Activated CD4-positive, alpha-beta memory T cell treated with anti-CD3 and anti-CD28 coated beads for 36 hours (primary cell): Measurements from ENCODE around the gene SEBOX. TPM values are rescaled to one million over a fixed set of nuclear protein-coding genes. Genes with fewer than 3 reads are reported as not detected.

Source experiments
- CTCF ChIA-PET: fragments of 350-600 bp; sonication (Branson Sonifier 250); formaldehyde crosslinking; loops from one replicate; lab custom pipeline; 2021; ENCODE audit warnings: antibody characterized with exemption, inconsistent platforms; lab: Charles Lee
- POLR2A ChIA-PET: fragments of 350-600 bp; sonication (Branson Sonifier 250); formaldehyde crosslinking; loops from one replicate; lab custom pipeline; 2021; ENCODE audit warnings: antibody characterized with exemption; lab: Charles Lee
- DNase-seq: peaks from one replicate; pipeline ENCODE4 v3.0.0-alpha.2; 2020
- H3K27ac Mint-ChIP-seq: one replicate; pipeline ENCODE4 v1.8.0; 2021; ENCODE audit warnings: mixed read lengths
- H3K27me3 Mint-ChIP-seq: one replicate; pipeline ENCODE4 v1.8.0; 2021; ENCODE audit warnings: mixed read lengths
- H3K36me3 Mint-ChIP-seq: one replicate; pipeline ENCODE4 v1.8.0; 2021; ENCODE audit warnings: mixed read lengths
- H3K4me1 Mint-ChIP-seq: one replicate; pipeline ENCODE4 v1.8.0; 2021; ENCODE audit warnings: low read depth, mixed read lengths
- H3K4me3 Mint-ChIP-seq: one replicate; pipeline ENCODE4 v1.8.0; 2021; ENCODE audit warnings: mild to moderate bottlenecking, mixed read lengths
- H3K9me3 Mint-ChIP-seq: one replicate; pipeline ENCODE4 v1.8.0; 2021; ENCODE audit warnings: mixed read lengths
- intact Hi-C: fragments of 100-400 bp; cut with micrococcal nuclease; formaldehyde crosslinking; loops from one replicate; pipeline ENCODE4 v1.15.1; 2023
- total RNA-seq, 2 experiments: library from RNA; stranded (reverse); gene quantifications; one replicate each; pipeline ENCODE4 v1.2.3, GENCODE V29; 2021

Gene SEBOX
- total RNA-seq, 2 experiments from 2014 or later, result not detected

DNA sequence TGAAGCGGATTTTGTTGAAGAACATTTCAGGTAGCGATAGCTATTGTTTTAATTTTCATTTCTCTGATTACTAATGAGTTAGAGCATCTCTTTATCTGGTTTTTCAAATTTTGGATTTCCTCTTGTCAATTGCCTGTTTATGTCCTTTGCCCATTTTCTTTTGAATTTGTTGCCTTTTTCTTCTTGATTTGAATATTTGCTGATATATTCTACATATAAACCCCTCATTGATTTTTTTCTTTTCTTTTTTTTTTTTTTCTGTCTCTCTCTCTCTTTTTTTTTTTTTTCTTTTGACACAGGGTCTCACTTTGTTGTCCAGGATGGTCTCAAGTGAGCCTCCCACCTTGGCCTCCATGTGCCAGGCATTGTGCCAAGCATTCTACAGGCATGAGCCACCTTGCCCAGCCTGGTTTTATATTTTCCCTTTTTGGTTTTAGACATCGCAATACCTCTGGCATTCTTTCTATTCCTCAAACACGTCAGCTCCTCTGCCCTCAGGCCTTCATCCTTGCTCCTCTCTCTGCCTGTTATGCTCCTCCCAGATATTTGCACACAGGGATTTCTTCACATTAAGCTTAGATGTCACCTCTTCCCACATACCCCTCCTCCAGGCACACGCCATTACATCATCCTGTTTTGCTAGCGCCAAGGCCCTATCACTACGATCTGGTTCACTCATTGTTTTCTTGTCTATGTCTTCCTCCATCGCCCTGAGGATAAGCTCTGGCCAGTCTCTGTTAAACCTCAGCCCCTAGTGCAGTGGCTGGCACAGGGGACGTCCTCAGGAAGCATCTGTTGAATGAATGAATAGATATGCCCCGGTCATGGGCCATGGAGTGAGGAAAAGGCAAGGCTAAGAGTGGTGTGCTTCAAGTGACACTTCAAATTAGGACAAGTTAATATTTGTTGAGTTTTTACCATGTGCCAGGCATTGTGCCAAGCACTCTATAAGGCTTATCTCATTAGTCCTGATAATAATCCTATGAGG is 15.1 kb upstream of the SEBOX start:
- H3K27me3 Mint-ChIP-seq, result no peaks in the 10 kb centered on the region
- H3K4me3 Mint-ChIP-seq, result no peak overlapping the region
- H3K4me1 Mint-ChIP-seq, result peaks cover 14% of the 10 kb centered on the region
- POLR2A ChIA-PET, result no interaction called here
- intact Hi-C loops, result loop anchor here (10.0 kb wide), 1 partner anchor 165 kb away; no protein-coding TSS in a partner anchor
- CTCF ChIA-PET, result interaction anchor here (1.0 kb wide), 1 partner anchor 11 kb away, joined by 4 read pairs; no protein-coding TSS in a partner anchor
- peaks cover 4% of the 10 kb centered on the region for H3K36me3 Mint-ChIP-seq
- H3K27ac Mint-ChIP-seq, result no peak overlapping the region
- H3K9me3 Mint-ChIP-seq, result no peaks in the 10 kb centered on the region
- DNase-seq, result no peak

- H3K27ac Mint-ChIP-seq, result peak overlapping the region; percentile 58
- intact Hi-C loops, result no loop called here
- H3K36me3 Mint-ChIP-seq, result no peaks in the 10 kb centered on the region
- no peaks in the 10 kb centered on the region for H3K9me3 Mint-ChIP-seq
- H3K4me1 Mint-ChIP-seq, result peaks cover 16% of the 10 kb centered on the region
- ChIA-PET POLR2A (interaction anchor here (1.7 to 3.0 kb wide), 2 partner anchors 12 to 28 kb away, joined by 3 to 15 read pairs; no protein-coding TSS in a partner anchor), CTCF (interaction anchor here (1.5 kb wide), 1 partner anchor 44 kb away, joined by 3 read pairs; no protein-coding TSS in a partner anchor)
- DNase-seq, result no peak
- H3K4me3 Mint-ChIP-seq, result peak overlapping the region; percentile 80
- H3K27me3 Mint-ChIP-seq, result no peaks in the 10 kb centered on the region
Observed at GRCh38 chr17:28372945-28373274, 7.9 kb upstream of the SEBOX start.

- Mint-ChIP-seq H3K27me3 (no peaks in the 10 kb centered on the region), H3K9me3 (no peaks in the 10 kb centered on the region), H3K27ac (peak overlapping the region; percentile 58), H3K4me1 (peaks cover 16% of the 10 kb centered on the region), H3K4me3 (peak overlapping the region; percentile 80), H3K36me3 (no peaks in the 10 kb centered on the region)
- DNase-seq, result peak; percentile 47
- intact Hi-C loops, result no loop called here
- POLR2A ChIA-PET, result interaction anchor here (1.7 to 3.0 kb wide), 4 partner anchors 12 to 37 kb away, joined by 3 to 15 read pairs (median 10); partner anchors contain the start of genes IFT20, POLDIP2 and TNFAIP1
- CTCF ChIA-PET, result interaction anchor here (1.4 to 1.5 kb wide), 2 partner anchors 11 to 44 kb away, joined by 3 to 4 read pairs; no protein-coding TSS in a partner anchor
Observed at GRCh38 chr17:28372203-28372944, 7.4 kb upstream of the SEBOX start.

DNA sequence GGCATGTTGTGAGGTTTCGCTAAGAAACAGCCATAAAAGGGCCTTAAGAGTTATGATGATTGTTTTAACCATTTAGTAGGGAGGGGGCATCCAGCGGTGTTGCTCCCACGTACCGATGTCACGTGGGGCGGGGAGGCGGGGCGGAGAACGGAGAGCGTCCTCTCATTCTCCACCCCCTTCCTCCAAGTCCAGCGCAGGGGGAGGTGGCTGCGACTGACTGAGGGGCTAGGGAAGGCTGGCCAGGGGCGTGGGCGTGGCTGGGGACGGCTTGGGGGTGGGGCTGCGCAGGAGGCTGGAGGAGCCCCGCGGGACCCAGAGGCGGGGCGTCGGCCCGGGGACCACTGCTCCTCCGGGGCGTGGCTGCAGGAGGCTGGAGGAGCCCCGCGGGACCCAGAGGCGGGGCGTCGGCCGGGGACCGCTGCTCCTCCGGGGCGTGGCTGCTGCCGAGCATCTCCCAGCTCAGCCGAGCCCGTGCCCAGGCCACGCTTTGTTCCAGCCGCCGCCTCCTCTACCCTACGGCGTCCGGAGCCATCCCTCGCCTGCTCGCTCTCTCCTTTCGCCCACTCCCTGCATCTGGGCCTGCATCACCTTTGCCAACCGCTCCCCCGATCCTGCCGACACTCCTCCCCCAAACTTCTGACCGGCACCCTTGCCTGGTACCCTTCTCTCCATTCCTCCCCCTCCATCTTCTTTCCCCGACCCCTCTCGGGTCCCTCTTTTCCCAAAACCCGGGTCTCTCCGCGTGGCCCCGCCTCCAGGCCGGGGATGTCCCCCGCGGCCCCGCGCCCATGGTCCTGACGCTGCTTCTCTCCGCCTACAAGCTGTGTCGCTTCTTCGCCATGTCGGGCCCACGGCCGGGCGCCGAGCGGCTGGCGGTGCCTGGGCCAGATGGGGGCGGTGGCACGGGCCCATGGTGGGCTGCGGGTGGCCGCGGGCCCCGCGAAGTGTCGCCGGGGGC is 6.5 kb upstream of the SEBOX start, which contains the start of gene SARM1:
Gene SARM1, plus strand, starts transcription at position 450 of the 958 bp plus-strand sequence. Its CDS starts 339 bp downstream, at position 789.
- POLR2A ChIA-PET, result interaction anchor here (1.2 to 3.0 kb wide), 5 partner anchors 13 to 200 kb away, joined by 3 to 15 read pairs (median 8); partner anchors contain the start of genes IFT20, PIGS, POLDIP2 and TNFAIP1
- intact Hi-C loops, result loop anchor here (1.0 kb wide), 3 partner anchors 14 to 52 kb away; partner anchors contain the start of genes IFT20, POLDIP2, TMEM97 and TNFAIP1
- Mint-ChIP-seq H3K36me3 (no peaks in the 10 kb centered on the region), H3K4me1 (peaks cover 16% of the 10 kb centered on the region), H3K4me3 (peak within 1 kb of the TSS; percentile 86), H3K27ac (peak within 1 kb of the TSS; percentile 79), H3K27me3 (no peaks in the 10 kb centered on the region), H3K9me3 (no peaks in the 10 kb centered on the region)
- peak; percentile 93 for DNase-seq
- CTCF ChIA-PET, result interaction anchor here (0.6 to 1.4 kb wide), 3 partner anchors 11 to 45 kb away, joined by 3 to 4 read pairs (median 4); no protein-coding TSS in a partner anchor

DNA sequence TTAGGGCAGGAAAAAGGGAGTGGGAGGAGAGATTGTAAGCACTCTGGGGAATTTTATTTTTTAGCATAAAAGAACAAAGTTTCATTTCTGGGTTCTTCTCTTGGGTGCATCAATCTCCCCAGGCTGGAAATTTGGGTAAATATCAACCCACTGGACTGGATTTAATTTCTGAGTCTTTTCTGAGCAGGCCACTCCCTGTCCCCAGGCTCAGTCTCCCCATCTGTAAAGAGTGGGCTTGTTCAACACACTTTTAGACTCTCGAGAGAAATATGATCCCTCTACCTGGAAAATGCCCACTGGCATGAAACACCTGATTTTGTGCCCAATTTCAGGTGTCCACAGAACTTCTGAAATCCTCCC is 5.7 kb upstream of the SEBOX start:
- POLR2A ChIA-PET, result interaction anchor here (1.2 to 2.6 kb wide), 3 partner anchors 13 to 201 kb away, joined by 4 to 12 read pairs (median 8); partner anchors contain the start of genes IFT20, PIGS, POLDIP2 and TNFAIP1
- peak overlapping the region; percentile 79 for H3K4me3 Mint-ChIP-seq
- DNase-seq, result no peak
- no peaks in the 10 kb centered on the region for H3K36me3 Mint-ChIP-seq
- CTCF ChIA-PET, result interaction anchor here (0.8 to 1.2 kb wide), 2 partner anchors 46 to 137 kb away, joined by 3 to 4 read pairs; no protein-coding TSS in a partner anchor
- H3K27me3 Mint-ChIP-seq, result no peaks in the 10 kb centered on the region
- no peak overlapping the region for H3K27ac Mint-ChIP-seq
- intact Hi-C loops, result loop anchor here (1.0 kb wide), 3 partner anchors 13 to 51 kb away; partner anchors contain the start of genes IFT20, POLDIP2, TMEM97 and TNFAIP1
- peaks cover 16% of the 10 kb centered on the region for H3K4me1 Mint-ChIP-seq
- no peaks in the 10 kb centered on the region for H3K9me3 Mint-ChIP-seq

GRCh38 chr17:28370035-28370743 is 5.2 kb upstream of the SEBOX start, which contains the start of gene VTN:
TSS of gene VTN (minus strand) at chr17:28370307. CDS start at chr17:28370203, 104 bp downstream.
- Mint-ChIP-seq H3K9me3 (no peaks in the 10 kb centered on the region), H3K4me1 (peaks cover 16% of the 10 kb centered on the region), H3K4me3 (peak within 1 kb of the TSS; percentile 79), H3K36me3 (no peaks in the 10 kb centered on the region), H3K27ac (peak within 1 kb of the TSS; percentile 78), H3K27me3 (no peaks in the 10 kb centered on the region)
- intact Hi-C loops, result no loop called here
- CTCF ChIA-PET, result interaction anchor here (0.8 to 1.2 kb wide), 2 partner anchors 47 to 136 kb away, joined by 3 to 4 read pairs; no protein-coding TSS in a partner anchor
- POLR2A ChIA-PET, result interaction anchor here (1.2 to 2.6 kb wide), 3 partner anchors 13 to 201 kb away, joined by 4 to 12 read pairs (median 8); partner anchors contain the start of genes IFT20, PIGS, POLDIP2 and TNFAIP1
- DNase-seq, result no peak

DNA sequence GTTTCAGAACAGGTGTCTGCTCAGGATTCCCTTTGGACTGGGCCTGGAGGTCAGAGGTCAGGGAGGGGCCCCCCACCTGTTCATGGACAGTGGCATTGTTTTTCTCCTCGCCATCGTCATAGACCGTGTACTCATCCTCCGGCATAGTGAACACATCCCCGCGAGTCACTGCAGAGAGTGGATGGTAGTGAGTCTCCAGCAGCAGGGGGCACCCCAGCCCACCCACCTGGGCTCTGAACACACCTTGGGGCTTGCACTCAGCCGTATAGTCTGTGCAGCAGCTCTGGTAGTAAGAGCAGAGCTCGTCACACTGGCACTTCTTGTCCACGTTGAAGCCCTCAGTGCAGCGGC is 4.7 kb upstream of the SEBOX start:
- Mint-ChIP-seq H3K9me3 (no peaks in the 10 kb centered on the region), H3K4me3 (no peak overlapping the region), H3K4me1 (peaks cover 16% of the 10 kb centered on the region), H3K27me3 (no peaks in the 10 kb centered on the region), H3K36me3 (no peaks in the 10 kb centered on the region), H3K27ac (no peak overlapping the region)
- CTCF ChIA-PET, result interaction anchor here (1.2 kb wide), 1 partner anchor 135 kb away, joined by 3 read pairs; no protein-coding TSS in a partner anchor
- intact Hi-C loops, result no loop called here
- DNase-seq, result no peak
- POLR2A ChIA-PET, result interaction anchor here (2.6 kb wide), 1 partner anchor 12 kb away, joined by 12 read pairs; the partner anchor contains the start of gene POLDIP2

DNA sequence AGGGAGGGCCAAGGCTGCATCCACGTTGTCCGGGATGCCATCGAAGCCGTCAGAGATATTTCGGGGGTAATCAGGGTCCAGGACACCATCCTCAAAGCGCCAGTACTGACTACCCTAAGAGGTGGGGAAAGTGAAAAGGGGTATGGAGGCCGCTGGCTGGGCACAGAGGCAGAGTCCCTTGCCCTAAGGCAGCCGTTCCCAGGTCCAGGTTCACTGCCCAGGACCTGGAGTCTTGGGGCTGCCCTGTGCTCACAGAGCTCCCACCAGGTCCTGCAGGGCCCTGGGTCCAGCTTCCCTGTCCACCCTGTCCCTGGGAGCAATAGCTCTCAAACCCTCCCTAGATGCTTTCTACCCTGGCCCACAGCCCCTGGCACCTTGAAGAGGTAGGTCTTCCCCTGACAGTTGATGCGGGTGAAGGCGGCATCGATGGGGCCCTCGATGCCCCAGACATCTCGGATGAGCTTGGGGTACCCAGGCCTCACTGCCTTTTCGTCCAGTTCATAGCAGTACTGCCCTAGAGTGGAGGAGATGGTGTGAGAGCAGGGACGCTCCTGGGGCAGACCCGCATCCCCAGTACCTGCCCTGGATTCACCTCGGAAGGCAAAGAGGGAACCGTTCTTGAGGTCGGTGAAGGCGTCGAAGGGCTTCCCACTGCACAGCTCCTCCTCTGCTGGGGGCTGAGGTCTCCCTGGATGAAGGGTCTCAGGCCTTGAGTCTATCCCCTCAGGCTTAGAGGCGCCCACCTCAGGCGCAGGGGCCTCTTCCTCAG is 4.1 kb upstream of the SEBOX start:
- Mint-ChIP-seq H3K27me3 (no peaks in the 10 kb centered on the region), H3K4me3 (no peak overlapping the region), H3K4me1 (peaks cover 16% of the 10 kb centered on the region), H3K27ac (no peak overlapping the region), H3K9me3 (no peaks in the 10 kb centered on the region), H3K36me3 (no peaks in the 10 kb centered on the region)
- intact Hi-C loops, result no loop called here
- ChIA-PET POLR2A (no interaction called here), CTCF (no interaction called here)
- no peak for DNase-seq

DNA sequence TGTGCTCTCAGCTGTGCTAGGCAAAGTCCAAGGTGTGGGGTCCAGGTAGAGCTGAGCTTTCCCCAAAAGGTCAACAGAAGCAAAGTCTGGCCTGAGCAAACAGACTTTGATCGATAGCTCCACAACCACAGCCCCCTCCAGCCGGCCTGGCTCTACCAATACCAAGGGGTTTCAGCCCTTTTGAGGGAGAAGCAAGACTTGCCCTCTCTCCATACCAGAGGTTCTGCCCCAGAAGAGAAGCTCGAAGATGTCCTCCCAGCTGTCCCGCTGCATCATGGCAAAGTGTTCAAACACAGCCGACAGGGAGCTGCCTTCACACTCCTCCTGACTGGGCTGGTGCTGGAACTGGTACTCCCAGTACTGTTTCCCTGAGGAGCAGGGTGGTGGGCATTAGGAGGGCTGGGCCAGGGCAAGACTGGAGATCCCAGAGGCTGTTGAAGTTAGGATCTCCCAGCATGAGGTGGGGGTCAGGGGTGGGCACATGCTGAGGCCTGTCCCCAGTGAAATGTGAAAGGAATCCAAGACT is 3.4 kb upstream of the SEBOX start:
- intact Hi-C loops, result no loop called here
- ChIA-PET POLR2A (no interaction called here), CTCF (no interaction called here)
- H3K27me3 Mint-ChIP-seq, result no peaks in the 10 kb centered on the region
- no peak overlapping the region for H3K4me3 Mint-ChIP-seq
- H3K27ac Mint-ChIP-seq, result no peak overlapping the region
- H3K4me1 Mint-ChIP-seq, result peaks cover 12% of the 10 kb centered on the region
- DNase-seq, result no peak
- H3K36me3 Mint-ChIP-seq, result no peaks in the 10 kb centered on the region
- H3K9me3 Mint-ChIP-seq, result no peaks in the 10 kb centered on the region
